Fibroblast of skin of right biceps (primary cell): ENCODE data around the gene SOHLH1.
"Not testable (repeated sequence)": the region's sequence is repeated elsewhere in the genome, so short reads cannot be mapped to it uniquely, and the experiment has no call there.

Source experiments
- DNase-seq: peaks from one replicate; pipeline ENCODE4 v3.0.0-alpha.2; 2013

SOHLH1 gene

DNA sequence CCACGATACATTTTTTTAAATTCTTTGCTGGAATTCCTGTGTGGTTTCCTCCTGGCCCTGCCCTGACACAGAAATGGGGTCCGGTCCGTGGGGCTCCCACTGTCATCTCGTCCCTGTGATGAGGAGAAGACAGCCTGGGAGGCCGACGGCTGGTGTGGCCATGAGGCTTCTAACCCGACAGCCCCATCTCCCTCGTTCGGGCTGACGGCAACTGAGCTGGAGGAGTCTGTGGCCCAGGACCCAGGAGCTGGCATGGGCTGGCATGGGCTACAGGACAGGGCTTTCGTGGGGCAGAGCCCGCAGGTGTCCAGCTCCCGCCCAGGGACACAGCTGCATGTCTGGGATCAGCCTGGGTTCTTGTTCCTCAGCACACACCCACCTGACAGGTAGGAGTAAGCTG is 22.4 kb downstream of the SOHLH1 start:
- no peak for DNase-seq

DNA sequence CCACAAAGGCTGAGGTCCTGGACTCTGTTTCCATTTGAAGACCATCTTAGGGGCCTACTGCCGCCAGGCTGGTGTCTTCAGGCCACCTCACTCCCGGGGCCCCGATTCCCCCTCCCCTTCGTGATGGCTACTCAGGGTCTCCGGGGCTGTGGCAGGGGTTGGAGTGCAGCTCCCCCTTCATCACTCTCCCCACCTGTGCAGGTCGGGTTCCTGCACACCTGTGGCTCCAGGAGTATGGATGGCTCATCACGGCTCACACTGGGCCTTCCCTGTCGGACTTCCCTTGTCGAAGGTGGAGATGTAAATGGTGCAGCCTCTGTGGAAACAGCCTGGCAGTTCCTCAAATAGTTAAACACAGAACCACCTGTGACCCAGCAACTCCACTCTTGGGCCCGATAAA is 24.3 kb downstream of the SOHLH1 start:
- DNase-seq, result no peak

DNA sequence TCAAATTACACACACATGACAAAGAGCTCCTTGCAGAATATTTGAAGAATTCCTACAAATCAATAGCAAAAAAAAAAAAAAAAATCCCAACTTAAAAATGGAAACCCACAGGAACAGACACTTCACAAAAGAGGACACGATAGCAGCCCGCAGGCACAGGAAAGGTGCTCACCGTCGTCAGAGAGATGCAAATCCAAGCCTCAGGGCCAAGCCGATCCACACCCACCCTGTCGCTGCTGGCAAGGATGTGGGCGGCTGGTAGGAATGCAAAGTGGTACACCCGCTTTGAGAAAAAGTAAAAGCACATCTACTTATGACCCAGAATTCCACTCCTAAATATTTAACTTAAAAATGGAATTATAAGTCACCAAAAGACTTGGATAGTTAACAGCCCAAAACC is 25.3 kb downstream of the SOHLH1 start:
- no peak for DNase-seq

DNA sequence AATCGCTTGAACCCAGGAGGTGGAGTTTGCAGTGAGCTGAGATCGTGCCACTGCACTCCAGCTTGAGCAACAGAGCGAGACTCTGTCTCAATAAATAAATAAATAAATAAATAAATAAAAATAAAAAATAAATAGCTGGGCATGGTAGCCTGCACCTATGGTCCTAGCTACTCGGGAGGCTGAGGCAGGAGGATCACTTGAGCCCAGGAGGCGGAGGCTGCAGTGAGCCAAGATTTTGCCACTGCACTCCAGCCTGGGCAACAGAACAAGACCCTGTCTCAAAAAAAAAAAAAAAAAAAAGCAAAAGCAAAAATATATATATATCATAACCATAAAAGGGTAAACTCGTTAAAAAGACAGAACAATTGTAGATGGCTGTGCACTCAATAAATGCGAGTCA is 26.5 kb downstream of the SOHLH1 start:
- DNase-seq, result not testable (repeated sequence)

DNA sequence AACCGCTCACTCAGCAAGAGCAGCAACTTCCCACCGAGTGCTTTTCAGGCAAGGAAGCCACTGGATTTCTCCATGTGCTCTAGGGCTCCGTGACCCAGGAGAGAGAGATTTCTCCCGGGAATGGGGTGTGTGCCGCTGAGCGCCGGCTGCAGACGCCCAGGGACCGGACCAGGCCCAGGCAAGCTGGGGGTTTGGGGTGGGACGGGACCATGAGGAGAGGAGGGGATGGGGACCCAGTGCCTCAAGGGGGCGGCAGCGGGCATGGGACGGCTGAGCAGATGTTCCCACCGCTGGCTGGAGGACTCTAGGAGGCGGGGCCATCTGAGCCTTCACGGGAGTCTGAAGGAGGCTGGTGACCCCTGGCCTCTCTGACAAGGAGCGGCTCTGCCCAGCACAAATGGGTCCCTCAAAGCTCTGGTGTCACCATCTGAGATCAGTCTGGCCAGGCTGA is 27.7 kb downstream of the SOHLH1 start:
- DNase-seq, result no peak

DNA sequence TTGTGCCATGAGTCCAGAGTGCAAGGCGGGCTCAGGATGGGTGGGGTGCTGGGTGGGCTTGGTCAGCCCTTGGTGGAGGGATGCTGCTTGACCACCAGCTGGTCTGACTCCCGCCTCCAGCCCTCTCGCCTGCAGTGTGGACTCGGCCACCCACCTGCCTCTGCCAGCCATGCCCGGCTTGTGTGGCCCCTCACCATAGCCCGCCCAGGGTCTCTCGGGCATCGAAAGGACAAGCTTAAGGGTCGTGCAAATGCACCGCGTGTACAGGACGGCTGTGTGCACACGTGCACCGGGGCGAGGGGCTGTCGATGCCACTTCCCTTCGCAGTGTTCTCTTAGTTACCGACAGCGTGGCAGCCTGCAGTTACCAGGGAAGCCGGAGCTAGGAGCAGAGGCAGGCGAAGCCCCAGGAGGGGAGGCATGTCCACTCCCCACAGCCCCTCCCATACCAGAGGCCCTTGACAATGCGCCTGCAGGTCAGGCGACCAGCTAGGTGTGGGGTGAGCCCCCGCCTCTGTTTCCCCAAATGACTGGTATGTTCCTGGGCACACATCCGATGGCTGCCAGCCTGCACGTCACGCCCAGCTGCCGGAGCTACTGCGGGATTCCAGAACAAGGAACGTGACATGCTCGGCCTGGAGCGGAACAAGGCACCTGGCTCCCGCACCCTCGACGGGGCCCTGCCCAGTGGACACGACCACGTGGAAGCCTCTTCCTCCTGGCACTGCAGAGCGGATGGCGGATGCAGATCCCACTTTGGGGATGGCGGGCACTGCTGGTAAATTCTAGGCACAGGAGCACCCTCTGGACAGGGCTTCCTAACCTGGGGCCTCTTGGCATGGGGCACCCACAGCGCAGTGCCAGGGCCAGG is 28.3 kb downstream of the SOHLH1 start:
- no peak for DNase-seq

DNA sequence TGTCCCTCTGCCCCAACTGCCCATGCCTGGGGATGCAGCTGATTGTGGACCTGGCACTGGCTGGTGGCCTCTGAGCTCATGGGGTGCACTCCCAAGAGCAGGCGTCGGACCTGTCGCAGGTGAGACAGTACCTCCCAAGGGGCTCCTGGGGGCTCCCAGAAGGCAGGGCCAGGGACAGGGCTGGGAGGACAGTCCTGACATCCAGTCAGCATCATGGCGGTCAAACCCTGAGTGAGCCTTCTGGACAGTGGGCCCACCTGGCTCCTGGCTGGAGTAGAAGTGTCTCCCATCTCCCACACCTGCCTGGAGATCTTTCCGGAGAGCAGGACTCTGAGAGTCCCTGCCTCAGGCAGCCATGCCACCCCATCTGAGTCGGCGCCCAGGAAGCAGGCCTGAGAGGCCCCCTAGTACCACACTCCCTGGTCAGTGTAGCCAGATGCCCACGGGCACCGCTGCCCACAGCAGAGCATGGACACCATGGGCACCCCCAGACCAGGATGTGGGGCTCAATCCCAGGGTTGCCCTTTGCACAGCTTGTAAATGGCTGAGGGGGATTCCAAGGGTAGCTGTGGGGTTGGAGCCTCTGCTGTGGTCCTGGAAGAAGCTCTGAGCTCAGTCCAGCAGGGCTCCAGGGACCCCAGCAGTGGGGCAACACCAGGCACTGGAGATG is 29.5 kb downstream of the SOHLH1 start:
- DNase-seq, result no peak

DNA sequence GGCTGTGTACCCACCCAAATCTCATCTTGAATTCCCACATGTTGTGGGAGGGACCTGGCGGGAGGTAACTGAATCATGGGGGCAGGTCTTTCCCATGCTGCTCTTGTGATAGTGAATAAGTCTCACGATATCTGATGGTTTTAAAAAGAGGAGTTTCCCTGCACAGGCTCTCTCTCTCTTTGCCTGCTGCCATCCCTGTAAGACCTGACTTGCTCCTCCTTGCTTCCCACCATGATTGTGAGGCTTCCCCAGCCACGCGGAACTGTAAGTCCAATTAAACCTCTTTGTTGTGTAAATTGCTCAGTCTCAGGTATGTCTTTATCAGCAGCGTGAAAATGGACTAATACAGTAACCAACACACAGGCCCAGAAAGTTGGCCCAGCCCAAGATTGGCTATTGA is 30.3 kb downstream of the SOHLH1 start:
- DNase-seq, result not testable (repeated sequence)

DNA sequence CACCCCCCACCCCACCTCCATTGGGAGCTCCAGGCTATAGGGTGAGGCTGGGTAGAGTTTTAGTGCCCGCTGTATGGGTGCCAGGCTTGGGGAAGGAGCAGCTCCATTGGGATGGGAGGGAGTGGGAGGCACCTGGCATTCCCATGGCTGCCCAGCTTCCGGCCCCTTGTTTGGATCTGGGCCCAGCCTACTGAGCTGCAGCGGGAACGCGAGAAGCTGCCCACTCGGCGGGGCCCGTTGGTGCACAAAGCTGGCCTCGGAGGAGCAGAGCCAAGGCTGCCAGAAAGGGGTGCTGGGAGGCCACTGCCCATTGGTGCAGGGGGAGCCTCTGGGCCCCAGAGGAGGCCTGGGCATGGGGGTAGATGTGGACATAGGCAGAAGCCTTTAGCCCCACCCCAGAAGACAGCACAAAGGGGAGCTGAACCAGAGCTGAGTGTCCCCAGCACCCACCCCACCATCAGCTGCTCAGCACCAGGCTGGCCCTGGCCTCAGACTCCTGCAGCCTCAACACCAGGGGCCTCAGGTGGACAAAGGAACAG is 31.7 kb downstream of the SOHLH1 start:
- DNase-seq, result no peak

DNA sequence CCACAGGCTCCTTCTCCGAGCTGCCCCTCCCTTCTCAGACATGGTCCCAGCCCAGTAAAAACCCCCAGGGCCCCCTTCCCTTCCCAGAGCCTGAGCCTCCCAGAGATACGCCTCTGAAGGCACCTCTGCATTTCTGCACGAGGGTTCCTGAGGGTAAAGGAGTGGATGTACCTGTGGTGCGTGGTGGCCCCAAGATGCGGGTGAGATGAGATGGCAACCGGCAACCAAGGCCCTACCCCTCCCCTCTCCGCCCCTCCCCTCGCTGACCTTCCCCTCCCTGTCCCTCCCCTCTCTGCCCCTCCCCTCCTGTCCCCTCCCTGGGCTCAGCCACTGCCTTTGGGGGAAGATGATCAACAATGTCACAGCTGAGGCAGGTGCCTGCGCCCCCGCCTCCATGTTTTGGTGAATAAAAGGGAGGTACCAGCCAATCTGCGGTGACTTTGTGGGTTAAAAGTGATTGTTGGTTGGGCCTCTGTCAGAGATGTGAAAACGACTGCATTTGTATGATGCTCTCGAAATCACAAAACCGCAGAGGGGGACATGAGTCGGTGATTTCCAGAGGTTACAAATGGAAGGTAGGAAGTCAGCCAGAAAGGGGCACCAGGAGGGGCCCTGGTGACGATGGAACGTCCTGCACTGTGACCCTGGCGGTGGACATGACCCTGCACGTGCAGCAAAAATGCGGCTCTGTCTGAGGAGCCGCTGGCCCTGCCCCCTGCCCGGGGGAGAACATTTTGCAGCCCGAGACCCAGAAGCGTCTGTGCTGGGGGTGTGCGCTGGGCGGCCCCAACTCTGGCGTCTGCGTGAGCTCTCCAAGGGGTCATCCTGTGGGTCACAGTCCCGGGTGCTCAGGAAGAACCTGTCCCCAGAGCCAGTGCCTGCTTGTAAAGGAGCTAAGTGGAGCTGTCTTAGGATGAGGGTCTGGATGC is 32.5 kb downstream of the SOHLH1 start:
- DNase-seq, result no peak

DNA sequence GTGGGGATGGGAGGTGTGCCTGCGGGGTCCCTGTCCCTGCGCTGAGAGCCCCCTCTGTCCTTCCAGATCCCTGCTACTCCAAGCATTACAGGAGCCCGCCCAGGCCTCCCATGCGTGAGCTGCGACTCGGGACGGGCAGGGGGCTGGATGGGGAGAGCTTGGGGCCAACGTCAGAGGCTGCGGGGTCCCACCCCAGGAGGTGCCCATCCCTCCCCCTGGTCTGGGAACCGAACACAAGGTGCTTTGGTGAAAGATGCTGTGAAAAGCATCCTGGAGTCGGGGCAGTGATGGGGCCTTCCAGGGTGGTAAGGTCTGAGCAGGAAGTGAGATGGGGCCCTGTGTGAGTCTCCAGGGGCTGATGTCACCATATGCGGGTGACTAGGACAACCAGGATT is 33.5 kb downstream of the SOHLH1 start:
- no peak for DNase-seq

DNA sequence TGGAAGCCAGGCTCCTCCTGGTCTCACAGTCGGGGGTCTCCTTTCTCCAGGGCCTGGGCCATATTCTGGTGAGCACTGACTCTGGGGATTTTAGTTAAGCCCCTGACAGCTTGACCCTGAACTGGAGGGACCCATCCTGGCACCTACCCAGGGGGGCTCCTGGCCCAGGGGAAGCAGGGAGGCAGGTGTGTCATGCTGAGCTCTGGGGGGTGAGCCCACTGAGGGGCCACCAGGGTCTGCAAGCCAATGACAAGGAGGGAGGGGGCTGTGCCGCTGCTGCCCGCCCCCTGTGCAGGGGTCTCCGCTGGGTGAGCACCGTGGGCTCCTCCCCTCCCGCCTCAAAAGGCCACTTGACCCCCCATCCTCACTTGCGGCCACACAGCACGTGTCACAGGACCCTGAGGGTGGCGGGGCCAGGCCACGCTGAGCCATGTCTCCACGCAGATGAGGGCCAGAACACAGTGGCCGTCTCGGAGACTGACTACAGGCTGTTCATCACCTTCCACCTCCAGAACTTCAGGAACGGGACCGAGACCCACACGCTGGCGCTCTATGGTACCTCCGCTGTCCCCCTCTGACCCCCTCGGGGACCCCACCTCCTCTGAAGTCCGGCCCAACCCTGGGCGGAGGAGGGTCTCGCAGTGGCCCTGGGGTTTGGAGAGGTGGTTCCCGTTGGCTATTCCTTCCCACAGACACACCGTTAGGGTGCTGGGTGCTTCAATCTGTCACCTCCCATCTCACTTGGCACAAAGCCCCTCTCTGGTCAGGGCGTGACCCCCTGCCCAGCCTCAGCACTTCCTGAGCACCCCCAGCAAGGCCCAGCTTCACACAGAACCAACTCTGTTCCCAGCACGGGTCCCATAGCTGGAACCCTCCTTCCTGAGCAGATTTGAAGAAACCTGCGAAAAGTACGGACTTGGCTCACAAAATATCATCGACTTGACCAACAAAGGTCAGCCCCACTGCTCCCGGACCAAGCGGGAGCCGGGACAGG is 34.2 kb downstream of the SOHLH1 start:
- DNase-seq, result no peak

DNA sequence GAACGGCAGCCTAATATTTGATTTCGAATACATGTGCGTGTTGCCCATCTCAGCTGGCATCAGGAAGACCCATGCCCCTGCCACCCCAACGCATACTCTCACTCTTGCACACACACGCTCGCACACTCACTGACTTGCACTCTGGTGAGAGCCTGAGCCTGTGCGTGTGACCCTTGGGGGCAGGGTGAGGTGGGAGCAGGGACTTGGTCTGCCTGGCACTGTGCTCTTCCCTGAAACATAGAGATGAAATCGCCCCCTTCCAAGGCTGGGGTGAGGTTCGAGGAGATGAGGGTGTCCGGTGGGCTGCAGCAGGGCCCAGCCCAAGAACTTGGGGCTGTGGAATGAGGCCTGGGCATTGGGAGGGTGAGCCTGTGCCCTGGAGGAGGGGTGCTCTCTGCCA is 35.0 kb downstream of the SOHLH1 start:
- DNase-seq, result no peak

DNA sequence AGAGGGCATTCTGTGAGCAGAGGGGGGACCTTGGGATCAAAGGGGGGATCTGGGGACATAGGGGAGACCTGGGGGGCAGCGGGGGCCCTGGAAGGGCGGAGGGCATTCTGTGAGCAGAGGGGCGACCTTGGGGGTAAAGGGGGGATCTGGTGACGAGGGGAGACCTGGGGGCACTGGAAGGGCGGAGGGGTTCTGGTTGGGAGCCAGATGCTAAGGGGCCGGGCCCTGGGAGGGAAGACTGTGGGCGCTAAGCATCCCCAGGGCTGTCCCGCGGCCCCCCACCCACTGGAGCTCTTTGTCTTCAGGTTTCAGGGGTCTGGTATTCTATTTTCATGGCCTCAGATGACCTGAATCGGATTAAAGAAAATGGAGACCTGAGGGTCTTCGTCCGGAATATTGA is 35.4 kb downstream of the SOHLH1 start:
- DNase-seq, result no peak

DNA sequence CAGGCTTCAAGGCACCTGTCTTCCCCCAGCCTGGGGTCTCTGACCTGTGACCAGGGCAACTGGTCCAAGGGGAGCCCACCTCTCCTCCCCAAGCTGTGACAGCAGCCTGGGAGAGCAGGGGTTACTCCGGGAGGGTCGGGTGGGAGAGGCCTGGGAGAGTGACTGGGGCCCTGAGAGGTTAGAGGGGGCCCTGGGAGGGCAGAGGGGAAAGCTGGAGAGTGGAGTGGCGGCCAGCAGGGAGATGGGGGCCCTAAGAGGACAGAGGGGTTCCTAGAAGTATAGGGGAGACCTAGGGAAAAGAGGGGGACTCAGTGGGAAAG is 35.9 kb downstream of the SOHLH1 start:
- no peak for DNase-seq

DNA sequence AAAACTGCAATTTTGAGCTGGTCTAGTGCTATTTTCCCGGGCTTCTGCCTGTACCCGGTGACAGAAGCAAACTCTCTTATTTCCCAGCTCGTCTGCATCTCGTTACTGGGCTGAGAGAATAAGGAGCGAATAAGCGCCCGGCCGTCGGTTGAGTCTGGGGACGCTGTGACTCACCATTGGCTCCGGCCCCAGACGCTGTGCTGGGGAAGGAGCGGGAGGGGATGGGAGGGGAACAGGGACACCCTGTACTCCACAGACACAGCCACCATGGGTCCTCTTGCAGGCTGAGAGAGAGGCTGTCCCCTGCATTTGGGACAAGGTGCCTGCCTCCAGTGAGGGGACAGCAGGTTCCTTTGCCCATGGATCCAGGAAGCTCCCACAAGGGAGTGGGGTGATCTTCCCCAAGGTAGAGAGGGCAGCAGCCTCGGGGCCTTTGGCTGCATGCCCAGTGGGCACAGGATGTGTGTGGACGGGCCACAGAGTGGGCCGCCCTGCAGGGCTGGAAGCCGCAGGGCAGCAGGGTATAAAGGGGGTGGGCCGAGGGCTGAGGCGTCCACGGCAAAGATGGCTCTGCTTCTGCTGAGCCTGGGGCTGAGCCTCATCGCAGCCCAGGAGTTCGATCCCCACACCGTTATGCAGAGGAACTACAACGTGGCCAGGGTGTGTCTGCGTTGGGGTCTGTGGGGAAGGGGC is 36.4 kb downstream of the SOHLH1 start, which contains the start of gene LCN9:
LCN9 (plus strand) TSS at position 552 of the 693 bp plus-strand sequence; CDS start at position 565, 13 bp downstream.
- DNase-seq, result peak; percentile 30

DNA sequence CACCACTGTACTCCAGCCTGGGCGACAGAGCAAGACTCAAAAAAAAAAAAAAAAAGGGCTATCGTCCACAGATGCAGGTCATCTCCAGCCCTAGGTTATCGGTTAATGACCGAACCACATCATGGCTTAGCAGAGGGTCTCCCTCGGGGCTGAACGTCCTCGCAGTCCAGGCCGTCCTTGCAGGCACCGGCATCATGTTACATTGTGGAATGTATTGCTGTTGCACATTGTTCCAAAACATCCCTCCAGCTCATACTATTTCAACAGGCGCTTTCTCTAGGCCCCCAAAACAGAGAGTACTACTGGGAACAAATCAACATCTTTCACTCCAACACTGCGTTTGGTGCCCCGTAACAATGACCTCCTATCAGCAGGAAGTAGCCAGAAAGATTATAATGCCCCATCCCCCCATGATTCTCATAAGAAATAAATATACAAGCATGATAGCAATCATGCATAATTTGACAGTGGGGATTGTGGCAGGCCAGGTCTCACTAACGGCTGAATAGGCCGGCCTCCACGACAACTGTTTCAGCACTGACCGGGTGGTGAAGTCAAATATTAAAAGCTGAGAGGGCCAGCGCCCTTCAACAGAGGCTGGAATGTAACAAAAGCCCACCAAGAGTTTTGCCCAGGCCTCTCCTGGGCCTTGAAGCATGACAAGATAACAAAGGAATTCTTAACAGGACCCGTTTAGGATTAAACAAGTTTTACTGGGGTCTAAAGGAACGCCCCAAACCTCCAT is 37.3 kb downstream of the SOHLH1 start:
- no peak for DNase-seq

DNA sequence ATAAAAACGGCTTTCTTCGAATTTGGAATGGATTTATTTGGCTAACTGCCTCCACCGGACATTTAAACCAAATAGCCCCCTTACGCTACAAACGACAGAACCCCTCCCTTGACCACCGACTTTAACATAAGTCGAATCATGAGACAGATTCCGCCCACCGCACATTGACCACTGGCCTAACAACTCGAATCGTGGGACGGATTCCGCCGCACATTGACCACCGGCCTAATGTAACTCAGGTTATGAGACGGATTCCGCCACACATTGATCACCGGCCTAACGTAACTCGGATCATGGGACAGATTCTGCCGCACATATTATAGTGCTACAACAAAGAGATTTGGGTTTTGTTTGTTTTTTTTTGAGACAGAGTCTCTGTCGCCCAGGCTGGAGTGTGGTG is 38.9 kb downstream of the SOHLH1 start:
- no peak for DNase-seq

DNA sequence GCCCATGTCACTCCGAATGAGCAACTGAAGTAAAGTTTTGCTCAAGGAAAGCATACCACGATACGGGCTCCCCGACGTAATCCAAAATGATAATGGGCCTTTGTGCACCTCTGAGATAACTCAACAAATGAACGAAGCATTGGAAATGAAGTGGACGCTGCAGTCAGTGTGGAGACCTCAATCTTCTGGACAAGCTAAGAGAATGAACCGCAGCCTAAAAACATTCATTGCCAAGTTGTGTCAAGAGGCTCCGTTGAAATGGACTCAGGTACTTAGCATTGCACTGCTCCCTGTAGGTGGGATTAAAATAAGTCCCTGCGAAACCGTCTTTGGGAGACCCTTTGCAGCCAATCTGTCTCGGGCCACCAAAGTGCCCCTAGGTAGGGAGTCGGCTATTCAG is 40.0 kb downstream of the SOHLH1 start:
- no peak for DNase-seq

DNA sequence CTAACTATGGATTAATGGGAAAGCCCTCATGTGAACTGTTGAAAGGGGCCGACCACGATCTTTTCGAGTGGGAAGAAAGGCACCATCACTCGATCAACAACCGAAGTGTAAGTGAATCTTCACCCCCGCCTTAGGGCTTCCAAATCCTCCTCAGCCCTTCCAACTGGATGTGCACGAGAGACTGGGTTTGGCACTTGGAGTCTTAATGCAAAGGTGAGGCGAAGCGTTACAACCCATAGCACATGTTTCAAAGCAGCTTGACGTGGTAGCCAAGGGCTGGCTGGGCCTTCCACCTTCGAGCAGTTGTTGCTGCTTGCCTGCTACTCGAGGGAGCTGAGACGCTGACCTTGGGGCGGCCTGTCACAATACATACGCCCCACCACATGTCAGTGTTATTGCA is 41.9 kb downstream of the SOHLH1 start:
- no peak for DNase-seq
